ENCODE data around the gene FAM171A1.

DNA sequence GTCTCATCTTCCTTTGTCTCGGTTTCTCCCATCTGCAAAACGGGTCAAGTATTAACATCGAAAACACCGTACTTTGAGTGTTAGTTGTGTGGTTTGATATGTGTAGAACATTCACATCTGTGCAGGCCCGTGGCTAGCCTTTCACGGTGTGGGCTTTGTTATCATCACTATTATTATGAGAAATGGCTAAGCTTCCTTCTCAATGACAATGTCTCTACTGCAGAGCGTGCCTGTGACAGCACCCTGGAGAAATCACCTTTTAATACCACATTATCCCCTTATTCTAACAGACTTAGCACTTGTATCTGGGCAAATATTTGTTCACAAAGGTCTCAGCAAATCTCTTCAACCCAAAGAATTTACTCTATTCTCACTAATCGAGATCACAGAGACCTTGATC, 55.8 kb downstream of the FAM171A1 start:
- TF ChIP-seq EZH2 (IDR thresholded peaks at IDR 0.05; ENCODE audit: low read length, missing control alignments): no peak
- TF ChIP-seq, protein P1, sequence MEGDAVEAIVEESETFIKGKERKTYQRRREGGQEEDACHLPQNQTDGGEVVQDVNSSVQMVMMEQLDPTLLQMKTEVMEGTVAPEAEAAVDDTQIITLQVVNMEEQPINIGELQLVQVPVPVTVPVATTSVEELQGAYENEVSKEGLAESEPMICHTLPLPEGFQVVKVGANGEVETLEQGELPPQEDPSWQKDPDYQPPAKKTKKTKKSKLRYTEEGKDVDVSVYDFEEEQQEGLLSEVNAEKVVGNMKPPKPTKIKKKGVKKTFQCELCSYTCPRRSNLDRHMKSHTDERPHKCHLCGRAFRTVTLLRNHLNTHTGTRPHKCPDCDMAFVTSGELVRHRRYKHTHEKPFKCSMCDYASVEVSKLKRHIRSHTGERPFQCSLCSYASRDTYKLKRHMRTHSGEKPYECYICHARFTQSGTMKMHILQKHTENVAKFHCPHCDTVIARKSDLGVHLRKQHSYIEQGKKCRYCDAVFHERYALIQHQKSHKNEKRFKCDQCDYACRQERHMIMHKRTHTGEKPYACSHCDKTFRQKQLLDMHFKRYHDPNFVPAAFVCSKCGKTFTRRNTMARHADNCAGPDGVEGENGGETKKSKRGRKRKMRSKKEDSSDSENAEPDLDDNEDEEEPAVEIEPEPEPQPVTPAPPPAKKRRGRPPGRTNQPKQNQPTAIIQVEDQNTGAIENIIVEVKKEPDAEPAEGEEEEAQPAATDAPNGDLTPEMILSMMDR (conservative IDR thresholded peaks at IDR 0.05 in 1 of 2, IDR thresholded peaks at IDR 0.05 in 1 of 2; ENCODE audit: low read depth in 1 of 2, low read length in 2 of 2): no peak

All from fibroblast of lung (primary cell).